IMR-90 (cell line): ENCODE measurements around the gene BRIP1. TPM values are rescaled to one million over a fixed set of nuclear protein-coding genes. Genes with fewer than 3 reads are reported as not detected.
"Not testable (repeated sequence)": the region's sequence is repeated elsewhere in the genome, so short reads cannot be mapped to it uniquely, and the experiment has no call there.

ENCODE experiments used
- ATAC-seq: fragments of 200-7000 bp; cut with Tn5 transposase; 2 replicates; pipeline ENCODE4 v1.9.1; 2020; ENCODE audit warnings: low read depth, mild to moderate bottlenecking, moderate library complexity
- BruUV-seq: library from RNA; stranded (reverse); fragments of 400-500 nt; replicated peaks from 2 replicates; lab custom pipeline; 2021; lab: Mats Ljungman, UMichigan
- CTCF ChIA-PET: fragments of 300-600 bp; formaldehyde crosslinking; extraction: SDS; loops from one replicate; lab custom pipeline; 2021; ENCODE audit warnings: antibody characterized with exemption; lab: Yijun Ruan, JAX
- POLR2A ChIA-PET: fragments of 300-600 bp; sonication (Branson Sonifier 250); formaldehyde crosslinking; loops from one replicate; lab custom pipeline; 2022; ENCODE audit warnings: antibody characterized with exemption; ENCODE audit not compliant: unreplicated experiment; lab: Charles Lee
- DNase-seq: peaks from one replicate; pipeline ENCODE4 v3.0.0; 2013
- H2AFZ ChIP-seq: replicated peaks from 2 replicates; pipeline ENCODE3; 2013; ENCODE audit warnings: low read length, mild to moderate bottlenecking; ENCODE audit not compliant: poor library complexity
- H2AK5ac ChIP-seq: 2 replicates; pipeline ENCODE4 v1.6.1; 2013; ENCODE audit warnings: low read depth, low read length, inconsistent platforms
- H2AK9ac ChIP-seq: replicated peaks from 2 replicates; pipeline ENCODE3; 2013; ENCODE audit warnings: mild to moderate bottlenecking, low read depth, low read length, moderate library complexity; ENCODE audit not compliant: poor library complexity
- H2BK120ac ChIP-seq: 2 replicates; pipeline ENCODE4 v1.6.1; 2013; ENCODE audit warnings: low read depth, low read length, inconsistent platforms
- H2BK15ac ChIP-seq: 3 replicates; pipeline ENCODE4 v1.6.1; 2013; ENCODE audit warnings: low read depth, low read length, inconsistent platforms
- H2BK20ac ChIP-seq: 2 replicates; pipeline ENCODE4 v1.6.1; 2013; ENCODE audit warnings: low read depth, mild to moderate bottlenecking, inconsistent platforms, low read length, moderate library complexity
- H2BK5ac ChIP-seq: 2 replicates; pipeline ENCODE4 v1.6.1; 2013; ENCODE audit warnings: mild to moderate bottlenecking, low read depth, low read length, inconsistent platforms; ENCODE audit not compliant: poor library complexity, severe bottlenecking
- H3K14ac ChIP-seq: replicated peaks from 2 replicates; pipeline ENCODE4 v1.6.1; 2013; ENCODE audit warnings: low read depth, low read length, inconsistent platforms
- H3K18ac ChIP-seq: 2 replicates; pipeline ENCODE4 v1.6.1; 2013; ENCODE audit warnings: low read depth, low read length, control low read depth
- H3K23ac ChIP-seq: 2 replicates; pipeline ENCODE4 v1.6.1; 2013; ENCODE audit warnings: low read depth, low read length, inconsistent platforms
- H3K27ac ChIP-seq: 2 replicates; pipeline ENCODE4 v1.5.1; 2013; ENCODE audit warnings: mild to moderate bottlenecking, control low read depth, low read length; ENCODE audit not compliant: insufficient read depth
- H3K27me3 ChIP-seq: 2 replicates; pipeline ENCODE4 v1.6.1; 2013; ENCODE audit warnings: low read length; ENCODE audit not compliant: control insufficient read depth, insufficient read depth
- H3K36me3 ChIP-seq: 2 replicates; pipeline ENCODE4 v1.6.1; 2013; ENCODE audit warnings: low read length, mixed read lengths; ENCODE audit not compliant: control insufficient read depth, insufficient read depth
- H3K4ac ChIP-seq: 2 replicates; pipeline ENCODE4 v1.6.1; 2013; ENCODE audit warnings: low read depth, low read length, inconsistent platforms
- H3K4me1 ChIP-seq: 2 replicates; pipeline ENCODE4 v1.6.1; 2013; ENCODE audit warnings: low read length, mixed read lengths; ENCODE audit not compliant: control insufficient read depth, insufficient read depth
- H3K4me2 ChIP-seq: 2 replicates; pipeline ENCODE4 v1.6.1; 2013; ENCODE audit warnings: low read depth, mild to moderate bottlenecking, control low read depth, low read length, moderate library complexity
- H3K4me3 ChIP-seq: 2 replicates; pipeline ENCODE4 v1.5.1; 2013; ENCODE audit warnings: low read depth, mild to moderate bottlenecking, control low read depth, low read length, moderate library complexity; ENCODE audit not compliant: insufficient read depth
- H3K56ac ChIP-seq: 2 replicates; pipeline ENCODE4 v1.6.1; 2013; ENCODE audit warnings: low read length, inconsistent platforms; ENCODE audit not compliant: insufficient read depth; ENCODE audit errors: extremely low read depth
- H3K79me1 ChIP-seq, 2 experiments: 2 replicates each; pipeline ENCODE4 v1.6.1; 2013; ENCODE audit warnings: low read length in 2 of 2, inconsistent platforms in 1 of 2, low read depth in 1 of 2
- H3K9ac ChIP-seq: 2 replicates; pipeline ENCODE4 v1.6.1; 2013; ENCODE audit warnings: low read depth, low read length, control low read depth
- H3K9me1 ChIP-seq: 2 replicates; pipeline ENCODE4 v1.6.1; 2013; ENCODE audit warnings: low read length, inconsistent platforms; ENCODE audit not compliant: insufficient read depth
- H3K9me3 ChIP-seq: 2 replicates; pipeline ENCODE4 v1.6.1; 2013; ENCODE audit warnings: low read length; ENCODE audit not compliant: control insufficient read depth, insufficient read depth
- H4K20me1 ChIP-seq: 2 replicates; pipeline ENCODE4 v1.6.1; 2013; ENCODE audit warnings: low read length, inconsistent platforms; ENCODE audit not compliant: insufficient read depth
- H4K5ac ChIP-seq: 2 replicates; pipeline ENCODE4 v1.6.1; 2013; ENCODE audit warnings: mild to moderate bottlenecking, low read depth, low read length, control low read depth
- H4K8ac ChIP-seq, 2 experiments: 2 replicates each; pipeline ENCODE4 v1.6.1; 2013; ENCODE audit warnings: low read depth in 2 of 2, low read length in 2 of 2, control low read depth in 1 of 2, inconsistent platforms in 1 of 2
- H4K91ac ChIP-seq: 2 replicates; pipeline ENCODE4 v1.6.1; 2013; ENCODE audit warnings: low read depth, low read length, inconsistent platforms; ENCODE audit not compliant: insufficient read depth
- BHLHE40 ChIP-seq: fragments of 150-350 bp; IDR thresholded peaks from 2 replicates; pipeline ENCODE4 v1.6.1; 2016; ENCODE audit warnings: mild to moderate bottlenecking, low read depth, low read length
- CHD1 ChIP-seq: IDR thresholded peaks from 2 replicates; pipeline ENCODE4 v1.6.1; 2012; ENCODE audit warnings: low read depth, low read length, improper control_type of control experiment
- ELK1 ChIP-seq: fragments of 150-350 bp; IDR thresholded peaks from 2 replicates; pipeline ENCODE4 v1.6.1; 2016; ENCODE audit warnings: low read depth, mild to moderate bottlenecking, low read length, moderate library complexity, borderline replicate concordance
- MAFK ChIP-seq: IDR thresholded peaks from 2 replicates; pipeline ENCODE4 v1.6.1; 2012; ENCODE audit warnings: low read depth, low read length, improper control_type of control experiment
- MXI1 ChIP-seq: IDR thresholded peaks from 2 replicates; pipeline ENCODE4 v1.6.1; 2012; ENCODE audit warnings: low read depth, mild to moderate bottlenecking, low read length, moderate library complexity, borderline replicate concordance
- WGBS, 2 experiments: methylation state at CpG; one replicate each; pipeline versions ENCODE4 v1.1.5 to v1.1.7; 2013; ENCODE audit warnings: missing lambda C conversion rate in 2 of 2; ENCODE audit not compliant: insufficient read length in 1 of 2; ENCODE audit errors: extremely low coverage in 2 of 2; 5-methylcytosine and 5-hydroxymethylcytosine counted together
- dilution Hi-C: fragments of 300-500 bp; cut with HindIII; formaldehyde crosslinking; loops from one replicate; pipeline ENCODE4 v1.14.3; 2018; ENCODE audit warnings: low sequenced_read_pairs; ENCODE audit not compliant: unreplicated experiment
- in situ Hi-C: fragments of 300-500 bp; cut with MboI; formaldehyde crosslinking; loops from 3 replicates; pipeline ENCODE4 v1.14.3; 2019; ENCODE audit warnings: low sequenced_read_pairs, inconsistent platforms, mixed read lengths
- intact Hi-C: fragments of 100-400 bp; cut with micrococcal nuclease; formaldehyde crosslinking; loops from 2 replicates; pipeline ENCODE4 v1.10.0; 2022
- polyA plus RNA-seq, 3 experiments: library from polyadenylated mRNA; depleted of rRNA; stranded (reverse); fragments of >200 nt; gene quantifications; 2 replicates each; pipeline ENCODE4 v1.2.3, GENCODE V29; 2012; ENCODE audit warnings: low replicate concordance in 1 of 3
- total RNA-seq: library from RNA; depleted of rRNA; stranded (reverse); fragments of >200 nt; gene quantifications from 2 replicates; pipeline ENCODE4 v1.2.3, GENCODE V29; 2012
- TF ChIP-seq, protein P1 (sequence below): conservative IDR thresholded peaks from 2 replicates; pipeline ENCODE4 v1.5.1; 2012; ENCODE audit warnings: mild to moderate bottlenecking, low read depth, low read length, improper control_type of control experiment

BRIP1 gene
- total and polyA plus RNA-seq, 2 of the 4 experiments (the other 2 are of a cell fraction), result 6.1 to 19.7 TPM

- Histone ChIP-seq H3K79me1 (no peaks in the 10 kb centered on the region), H3K56ac (no peak overlapping the region), H3K9me3 (no peaks in the 10 kb centered on the region), H4K5ac (no peak overlapping the region), H2BK20ac (no peak overlapping the region), H3K18ac (no peak overlapping the region; the same call in 1 of the 2 replicates), H3K9me1 (no peaks in the 10 kb centered on the region; the same call in 1 of the 2 replicates), H3K27me3 (no peaks in the 10 kb centered on the region), H3K14ac (no peak overlapping the region), H2AK9ac (no peak overlapping the region), H4K91ac (no peak overlapping the region), H2AFZ (no peak overlapping the region), H3K4me3 (no peak overlapping the region), H3K23ac (no peak overlapping the region), H3K27ac (no peak overlapping the region), H2AK5ac (no peak overlapping the region), H3K4me1 (no peaks in the 10 kb centered on the region), H3K36me3 (no peaks in the 10 kb centered on the region), H3K4ac (no peak overlapping the region), H2BK15ac (no peak overlapping the region), H2BK5ac (no peak overlapping the region), H4K20me1 (no peaks in the 10 kb centered on the region), H2BK120ac (no peak overlapping the region), H3K9ac (no peak overlapping the region), H3K4me2 (no peak overlapping the region), H4K8ac (no peak overlapping the region)
- POLR2A ChIA-PET, result interaction anchor here (0.7 kb wide), 1 partner anchor 906 kb away, joined by 12 read pairs; no protein-coding TSS in a partner anchor
- TF ChIP-seq MAFK (no peak), MXI1 (no peak), ELK1 (no peak), BHLHE40 (no peak), CHD1 (no peak)
- TF ChIP-seq, protein P1, sequence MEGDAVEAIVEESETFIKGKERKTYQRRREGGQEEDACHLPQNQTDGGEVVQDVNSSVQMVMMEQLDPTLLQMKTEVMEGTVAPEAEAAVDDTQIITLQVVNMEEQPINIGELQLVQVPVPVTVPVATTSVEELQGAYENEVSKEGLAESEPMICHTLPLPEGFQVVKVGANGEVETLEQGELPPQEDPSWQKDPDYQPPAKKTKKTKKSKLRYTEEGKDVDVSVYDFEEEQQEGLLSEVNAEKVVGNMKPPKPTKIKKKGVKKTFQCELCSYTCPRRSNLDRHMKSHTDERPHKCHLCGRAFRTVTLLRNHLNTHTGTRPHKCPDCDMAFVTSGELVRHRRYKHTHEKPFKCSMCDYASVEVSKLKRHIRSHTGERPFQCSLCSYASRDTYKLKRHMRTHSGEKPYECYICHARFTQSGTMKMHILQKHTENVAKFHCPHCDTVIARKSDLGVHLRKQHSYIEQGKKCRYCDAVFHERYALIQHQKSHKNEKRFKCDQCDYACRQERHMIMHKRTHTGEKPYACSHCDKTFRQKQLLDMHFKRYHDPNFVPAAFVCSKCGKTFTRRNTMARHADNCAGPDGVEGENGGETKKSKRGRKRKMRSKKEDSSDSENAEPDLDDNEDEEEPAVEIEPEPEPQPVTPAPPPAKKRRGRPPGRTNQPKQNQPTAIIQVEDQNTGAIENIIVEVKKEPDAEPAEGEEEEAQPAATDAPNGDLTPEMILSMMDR, result no peak
- ATAC-seq (no peak), DNase-seq (no peak)
- WGBS, 2 experiments, result 100% methylated on average over 2 of the region's 3 CpGs; no CpG with 5 or more reads in 1 of the 2 experiments
- dilution Hi-C loops (no loop called here), in situ Hi-C loops (no loop called here), intact Hi-C loops (no loop called here)
- BruUV-seq, result no TSS peak
- CTCF ChIA-PET, result no interaction called here
Measured at GRCh38 chr17:61728297-61728836, 135.0 kb downstream of the BRIP1 start.

DNA sequence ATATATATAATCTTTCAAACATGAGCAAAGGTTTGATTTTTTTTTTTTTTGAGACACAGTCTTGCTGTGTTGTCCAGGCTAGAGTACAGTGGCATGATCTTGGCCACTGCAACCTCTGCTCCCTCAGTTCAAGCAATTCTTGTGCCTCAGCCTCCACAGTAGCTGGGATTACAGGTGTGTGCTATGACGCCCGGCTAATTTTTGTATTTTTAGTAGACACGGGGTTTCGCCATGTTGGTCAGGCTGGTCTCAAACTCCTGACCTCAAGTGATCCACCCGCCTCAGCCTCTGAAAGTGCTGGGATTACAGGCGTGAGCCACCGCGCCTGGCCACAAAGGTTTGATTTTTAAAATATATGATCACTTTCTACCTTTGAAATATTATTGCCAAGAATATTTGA, 135.5 kb downstream of the BRIP1 start:
- H3K9me1 ChIP-seq, DNase-seq, BruUV-seq, CTCF ChIA-PET, H3K9ac ChIP-seq, H2BK15ac ChIP-seq, H2BK20ac ChIP-seq, H2AK5ac ChIP-seq, H4K91ac ChIP-seq, POLR2A ChIA-PET, H3K27ac ChIP-seq, ATAC-seq, H3K14ac ChIP-seq, H4K20me1 ChIP-seq, H2AK9ac ChIP-seq, in situ Hi-C loops, H3K36me3 ChIP-seq, H2BK5ac ChIP-seq, H3K18ac ChIP-seq, H4K5ac ChIP-seq, H3K9me3 ChIP-seq, H2AFZ ChIP-seq, H3K27me3 ChIP-seq, dilution Hi-C loops, H3K4me2 ChIP-seq, intact Hi-C loops, H3K4ac ChIP-seq, H3K56ac ChIP-seq, H3K79me1 ChIP-seq, H3K4me1 ChIP-seq, H3K23ac ChIP-seq, H2BK120ac ChIP-seq, H4K8ac ChIP-seq, H3K4me3 ChIP-seq: not testable (repeated sequence)
- no CpG with 5 or more reads among the region's 8 CpGs for WGBS, 2 experiments
